WTC11 (cell line): ENCODE measurements around the gene NPW. TPM values are rescaled to one million over a fixed set of nuclear protein-coding genes. Genes with fewer than 3 reads are reported as not detected.

Source experiments
- ATF2 ChIP-seq: sonication (generic); formaldehyde crosslinking; IDR thresholded peaks from 2 replicates; pipeline ENCODE4 v1.8.1; 2022; ENCODE audit warnings: low read depth, missing genetic modification reagents, borderline replicate concordance
- ATF6 ChIP-seq: sonication (generic); formaldehyde crosslinking; IDR thresholded peaks from 2 replicates; pipeline ENCODE4 v1.8.1; 2023; ENCODE audit warnings: mild to moderate bottlenecking, missing genetic modification reagents
- CBFB ChIP-seq: sonication (generic); formaldehyde crosslinking; IDR thresholded peaks from 2 replicates; pipeline ENCODE4 v1.8.1; 2022; ENCODE audit warnings: mild to moderate bottlenecking, low read depth, missing genetic modification reagents
- CTCF ChIP-seq: fragments of 200-600 bp; IDR thresholded peaks from 2 replicates; pipeline ENCODE4 v1.8.0; 2022; ENCODE audit warnings: antibody characterized with exemption
- E2F4 ChIP-seq: sonication (generic); formaldehyde crosslinking; IDR thresholded peaks from 2 replicates; pipeline ENCODE4 v1.8.1; 2022; ENCODE audit warnings: low read depth, mild to moderate bottlenecking, moderate library complexity, missing genetic modification reagents, borderline replicate concordance
- E2F5 ChIP-seq: sonication (generic); formaldehyde crosslinking; IDR thresholded peaks from 2 replicates; pipeline ENCODE4 v1.8.1; 2022; ENCODE audit warnings: mild to moderate bottlenecking, moderate library complexity, missing genetic modification reagents
- EMX1 ChIP-seq: fragments of 250-450 bp; sonication (Bioruptor Pico); IDR thresholded peaks from 2 replicates; pipeline ENCODE4 v1.8.0; 2021; ENCODE audit warnings: mild to moderate bottlenecking
- ERG ChIP-seq: fragments of 250-450 bp; sonication (Bioruptor Pico); IDR thresholded peaks from 2 replicates; pipeline ENCODE4 v1.8.0; 2021; ENCODE audit warnings: mild to moderate bottlenecking
- FOXP4 ChIP-seq: sonication (generic); formaldehyde crosslinking; IDR thresholded peaks from 2 replicates; pipeline ENCODE4 v1.8.0; 2022; ENCODE audit warnings: mild to moderate bottlenecking, missing genetic modification reagents
- GTF2I ChIP-seq: fragments of 250-450 bp; sonication (Bioruptor Pico); conservative IDR thresholded peaks from 2 replicates; pipeline ENCODE4 v1.4.0; 2021; ENCODE audit warnings: mild to moderate bottlenecking
- IRF1 ChIP-seq: sonication (generic); formaldehyde crosslinking; IDR thresholded peaks from 2 replicates; pipeline ENCODE4 v1.8.0; 2023; ENCODE audit warnings: missing genetic modification reagents
- NFYB ChIP-seq: sonication (generic); formaldehyde crosslinking; conservative IDR thresholded peaks from 2 replicates; pipeline ENCODE4 v1.8.0; 2022; ENCODE audit warnings: low read depth, missing genetic modification reagents
- NR3C1 ChIP-seq: sonication (generic); formaldehyde crosslinking; conservative IDR thresholded peaks from 2 replicates; pipeline ENCODE4 v1.8.1; 2023; ENCODE audit warnings: low read depth, mild to moderate bottlenecking, missing genetic modification reagents
- PREB ChIP-seq: sonication (generic); formaldehyde crosslinking; IDR thresholded peaks from 2 replicates; pipeline ENCODE4 v1.8.1; 2022; ENCODE audit warnings: mild to moderate bottlenecking, missing genetic modification reagents, moderate library complexity, borderline replicate concordance
- SMAD4 ChIP-seq: sonication (generic); formaldehyde crosslinking; IDR thresholded peaks from 2 replicates; pipeline ENCODE4 v1.8.0; 2022; ENCODE audit warnings: mild to moderate bottlenecking, missing genetic modification reagents
- SOX15 ChIP-seq: fragments of 250-450 bp; sonication (Bioruptor Pico); IDR thresholded peaks from 2 replicates; pipeline ENCODE4 v1.9.0; 2021; ENCODE audit warnings: mild to moderate bottlenecking
- SP1 ChIP-seq: sonication (generic); formaldehyde crosslinking; conservative IDR thresholded peaks from 2 replicates; pipeline ENCODE4 v1.8.1; 2022; ENCODE audit warnings: missing genetic modification reagents
- TCF7 ChIP-seq: sonication (generic); formaldehyde crosslinking; IDR thresholded peaks from 2 replicates; pipeline ENCODE4 v1.8.0; 2022; ENCODE audit warnings: mild to moderate bottlenecking, low read depth, missing genetic modification reagents, moderate library complexity
- TP53 ChIP-seq: sonication (generic); formaldehyde crosslinking; IDR thresholded peaks from 2 replicates; pipeline ENCODE4 v1.8.1; 2023; ENCODE audit warnings: mild to moderate bottlenecking, missing genetic modification reagents
- USF1 ChIP-seq: sonication (generic); formaldehyde crosslinking; IDR thresholded peaks from 2 replicates; pipeline ENCODE4 v1.8.0; 2022; ENCODE audit warnings: mild to moderate bottlenecking, missing genetic modification reagents
- ZNF138 ChIP-seq: sonication (generic); formaldehyde crosslinking; conservative IDR thresholded peaks from 2 replicates; pipeline ENCODE4 v1.8.1; 2022; ENCODE audit warnings: mild to moderate bottlenecking, moderate library complexity, missing genetic modification reagents
- ZNF317 ChIP-seq: sonication (generic); formaldehyde crosslinking; IDR thresholded peaks from 2 replicates; pipeline ENCODE4 v1.8.1; 2023; ENCODE audit warnings: low read depth, mild to moderate bottlenecking, moderate library complexity, missing genetic modification reagents, borderline replicate concordance
- ZNF396 ChIP-seq: fragments of 250-450 bp; sonication (Bioruptor Pico); IDR thresholded peaks from 2 replicates; pipeline ENCODE4 v1.8.0; 2021; ENCODE audit warnings: mild to moderate bottlenecking, moderate library complexity, borderline replicate concordance
- ZNF423 ChIP-seq: fragments of 250-450 bp; sonication (Bioruptor Pico); IDR thresholded peaks from 2 replicates; pipeline ENCODE4 v2.1.2; 2022; ENCODE audit warnings: mild to moderate bottlenecking, moderate library complexity
- ZNF671 ChIP-seq: fragments of 250-450 bp; sonication (Bioruptor Pico); IDR thresholded peaks from 2 replicates; pipeline ENCODE4 v1.8.0; 2021; ENCODE audit warnings: mild to moderate bottlenecking
- total RNA-seq: library from RNA; stranded (reverse); gene quantifications from 3 replicates; pipeline ENCODE4 v1.2.3, GENCODE V29; 2021

NPW gene
- total RNA-seq, 1 experiment from 2014 or later = 15.2 TPM

GRCh38 chr16:1983544-1984346 is 35.8 kb upstream of the NPW start, which contains the start of gene GFER (continued):
- peak; percentile 81 for TF ChIP-seq E2F4 (CRISPR knock-in tag)
- no peak for TF ChIP-seq PREB (CRISPR knock-in tag)
- no peak for TF ChIP-seq CBFB (CRISPR knock-in tag)
- no peak for TF ChIP-seq CTCF
- no peak for TF ChIP-seq NR3C1 (CRISPR knock-in tag)
- no peak for TF ChIP-seq ZNF396
- TF ChIP-seq SMAD4 (CRISPR knock-in tag) = no peak
- no peak for TF ChIP-seq ZNF671 (CRISPR knock-in tag)
- TF ChIP-seq ATF6 (CRISPR knock-in tag) = no peak
- TF ChIP-seq SOX15 (CRISPR knock-in tag) = no peak
- no peak for TF ChIP-seq IRF1 (CRISPR knock-in tag)
- no peak for TF ChIP-seq ZNF317 (CRISPR knock-in tag)
- TF ChIP-seq TCF7 (CRISPR knock-in tag) = no peak; the same call in 1 of the 2 replicates
- TF ChIP-seq EMX1 (CRISPR knock-in tag) = no peak
- TF ChIP-seq E2F5 (CRISPR knock-in tag) = peak; percentile 84
- no peak for TF ChIP-seq ATF2
- 0 out of 2 replicates have a peak, but pooled peaks have one; percentile 5 for TF ChIP-seq NFYB (CRISPR knock-in tag)
- peak; percentile 11; the same call in 1 of the 2 replicates for TF ChIP-seq ZNF423 (CRISPR knock-in tag)
- peak; percentile 85 for TF ChIP-seq SP1 (CRISPR knock-in tag)
- TF ChIP-seq ERG (CRISPR knock-in tag) = no peak
- 0 out of 2 replicates have a peak, but pooled peaks have one; percentile 2 for TF ChIP-seq USF1 (CRISPR knock-in tag)
- TF ChIP-seq TP53 (CRISPR knock-in tag) = peak; percentile 68; the same call in 1 of the 2 replicates
- no peak for TF ChIP-seq ZNF138 (CRISPR knock-in tag)
- no peak for TF ChIP-seq GTF2I (CRISPR knock-in tag)
- TF ChIP-seq FOXP4 (CRISPR knock-in tag) = peak; percentile 24; the same call in 1 of the 2 replicates
